Caki2 (cell line): ENCODE measurements around the gene ATAD3B. TPM values are rescaled to one million over a fixed set of nuclear protein-coding genes. Genes with fewer than 3 reads are reported as not detected.
"Not testable (repeated sequence)": the region's sequence is repeated elsewhere in the genome, so short reads cannot be mapped to it uniquely, and the experiment has no call there.

Experiments
- DNase-seq: peaks from one replicate; pipeline ENCODE4 v3.0.0-alpha.2; 2015; ENCODE audit warnings: low read depth
- in situ Hi-C: cut with HindIII; loops from 2 replicates; pipeline ENCODE4 v1.10.0; 2016; ENCODE audit warnings: low sequenced_read_pairs, low pct_unique_long_range_greater_than_20kb, mixed read lengths
- total RNA-seq: library from RNA; depleted of rRNA; stranded (reverse); fragments of >200 nt; shearing (Covaris generic); gene quantifications from 2 replicates; pipeline ENCODE4 v1.2.3, GENCODE V29; 2014; ENCODE audit warnings: low replicate concordance

Gene ATAD3B
- total RNA-seq, 1 experiment from 2014 or later, result 22.3 TPM

DNA sequence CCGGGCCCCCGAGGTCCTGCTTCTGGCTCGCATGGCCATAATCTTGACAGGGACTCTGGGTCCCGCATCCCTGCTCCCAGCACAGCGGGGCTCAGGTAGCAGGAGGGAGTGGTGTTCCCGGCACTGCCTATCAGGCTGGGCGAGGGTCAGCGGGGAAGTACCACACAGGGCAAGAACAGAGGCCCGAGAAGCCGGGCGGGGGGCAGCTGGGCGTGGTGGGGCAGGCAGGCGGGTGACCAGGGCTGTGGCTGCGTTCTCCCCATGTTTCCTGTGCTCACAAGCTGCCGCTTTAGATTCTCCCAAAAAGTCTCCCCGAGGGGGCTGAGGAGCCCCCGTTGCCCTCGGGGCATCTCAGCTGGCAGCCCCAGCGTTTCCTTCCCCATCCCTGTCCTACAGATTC, 18.3 kb downstream of the ATAD3B start:
- DNase-seq, result no peak
- in situ Hi-C loops, result no loop called here

DNA sequence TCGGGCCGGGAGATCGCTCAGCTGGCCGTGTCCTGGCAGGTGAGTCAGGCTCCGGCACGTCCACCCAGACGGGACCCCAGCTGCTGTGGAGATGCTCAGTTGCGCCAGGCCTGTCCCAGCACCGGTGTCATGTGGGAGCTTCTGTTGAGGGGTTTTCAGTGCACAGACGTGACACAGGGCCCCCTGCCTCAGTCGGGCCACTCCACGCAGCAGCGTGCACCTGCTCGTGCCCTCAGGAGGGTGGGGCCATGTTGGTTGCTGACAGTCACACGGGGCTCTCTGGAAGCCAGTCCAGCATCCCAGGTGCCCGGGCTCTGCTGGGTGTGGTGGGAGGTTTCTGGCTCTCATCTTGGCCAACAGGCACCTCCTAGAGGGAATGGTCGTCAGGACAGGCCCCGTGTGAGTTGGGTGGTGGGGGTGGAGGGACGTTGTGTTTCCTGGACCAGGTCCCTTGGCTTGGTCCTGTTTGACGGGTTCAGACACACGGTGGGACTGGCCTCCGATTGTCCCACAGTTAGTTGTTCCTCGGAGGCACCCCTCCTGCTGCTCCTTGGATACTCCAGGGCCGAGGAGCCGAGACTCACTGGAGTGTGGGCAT, 19.2 kb downstream of the ATAD3B start:
- no peak for DNase-seq
- in situ Hi-C loops, result no loop called here

GRCh38 chr1:1491601-1492000, 20.0 kb downstream of the ATAD3B start:
- in situ Hi-C loops, result no loop called here

GRCh38 chr1:1494311-1494710, 22.7 kb downstream of the ATAD3B start:
- in situ Hi-C loops, DNase-seq: not testable (repeated sequence)

More at GRCh38 chr1:1491601-1492000, 20.0 kb downstream of the ATAD3B start:
- DNase-seq, result no peak

- DNase-seq, in situ Hi-C loops: not testable (repeated sequence)
Measured at GRCh38 chr1:1495461-1495975, 24.0 kb downstream of the ATAD3B start.

GRCh38 chr1:1504777-1505365, 33.3 kb downstream of the ATAD3B start:
- in situ Hi-C loops, result not testable (repeated sequence)
- DNase-seq, result peak; percentile 87

GRCh38 chr1:1505366-1505798, 33.8 kb downstream of the ATAD3B start:
- in situ Hi-C loops, result not testable (repeated sequence)
- peak; percentile 19 for DNase-seq

- DNase-seq, in situ Hi-C loops: not testable (repeated sequence)
Measured at GRCh38 chr1:1505801-1506200, 34.2 kb downstream of the ATAD3B start.

DNA sequence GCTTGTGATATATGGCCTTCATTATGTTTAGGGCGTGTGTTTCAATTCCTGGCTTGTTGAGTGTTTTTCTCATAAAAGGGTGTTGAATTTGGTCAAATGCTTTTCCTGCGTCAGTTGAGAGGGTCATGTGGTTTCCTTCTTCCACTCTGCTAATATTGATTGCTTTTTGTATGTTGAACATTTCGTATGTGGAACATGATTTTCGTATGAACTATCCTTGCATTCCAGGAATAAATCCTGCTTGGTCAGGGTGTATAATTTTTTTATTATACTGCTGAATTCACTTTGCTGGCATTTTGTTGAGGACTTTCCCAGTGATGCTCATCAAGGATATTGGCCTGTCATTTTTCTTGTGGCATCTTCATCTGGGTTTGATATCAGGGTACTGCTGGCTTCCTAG, 35.7 kb downstream of the ATAD3B start:
- in situ Hi-C loops, result no loop called here
- DNase-seq, result no peak

DNA sequence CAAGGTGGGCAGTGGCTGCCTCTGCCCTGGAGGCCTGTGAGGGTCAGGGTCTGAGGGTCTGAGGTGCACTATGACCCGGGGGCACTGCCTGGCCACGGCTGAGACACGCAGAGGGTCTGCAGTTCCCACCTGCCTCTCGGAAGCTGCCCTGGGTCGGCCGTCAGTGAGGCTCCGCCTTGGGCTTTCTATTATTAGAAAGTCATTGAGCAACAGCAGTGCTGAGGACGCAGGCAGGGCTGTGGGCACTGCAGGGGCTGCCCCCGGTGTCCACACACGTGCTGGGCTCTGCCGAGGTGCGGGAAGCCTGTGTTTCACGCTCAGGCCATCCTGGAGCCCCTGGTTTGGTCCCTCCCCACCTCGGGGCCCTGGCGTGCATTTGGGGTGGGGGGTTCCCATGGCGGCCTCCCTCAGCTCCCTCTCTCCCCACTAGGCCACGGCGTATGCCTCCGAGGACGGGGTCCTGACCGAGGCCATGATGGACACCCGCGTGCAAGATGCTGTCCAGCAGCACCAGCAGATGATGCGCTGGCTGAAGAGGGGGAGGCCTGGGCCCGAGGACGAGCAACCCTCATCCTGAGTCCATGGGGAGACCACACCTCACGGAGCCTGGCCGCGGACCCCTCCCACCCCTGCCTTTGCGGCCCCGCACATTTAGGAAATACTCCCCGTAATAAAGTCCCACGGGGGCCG, 37.4 kb downstream of the ATAD3B start:
- DNase-seq, in situ Hi-C loops: not testable (repeated sequence)

DNA sequence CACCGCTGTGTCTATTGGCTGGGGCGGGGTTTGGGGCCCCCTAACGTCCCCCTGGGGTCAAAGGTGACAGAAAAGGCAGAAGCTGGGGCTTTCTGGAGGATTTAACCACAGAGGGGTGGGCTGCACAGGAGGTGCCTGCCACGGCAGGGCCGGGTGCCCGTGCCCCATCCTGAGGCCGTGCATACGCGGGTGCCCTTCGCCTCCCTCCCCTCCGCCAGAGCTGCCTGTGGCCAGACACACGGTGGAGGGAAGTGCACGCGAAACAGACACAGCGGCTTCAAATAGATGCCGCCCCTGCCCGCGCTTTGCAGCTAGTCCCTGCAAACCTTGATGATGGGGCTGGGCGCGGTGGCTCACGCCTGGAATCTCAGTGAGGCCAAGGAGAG, 37.9 kb downstream of the ATAD3B start:
- in situ Hi-C loops, DNase-seq: not testable (repeated sequence)

DNA sequence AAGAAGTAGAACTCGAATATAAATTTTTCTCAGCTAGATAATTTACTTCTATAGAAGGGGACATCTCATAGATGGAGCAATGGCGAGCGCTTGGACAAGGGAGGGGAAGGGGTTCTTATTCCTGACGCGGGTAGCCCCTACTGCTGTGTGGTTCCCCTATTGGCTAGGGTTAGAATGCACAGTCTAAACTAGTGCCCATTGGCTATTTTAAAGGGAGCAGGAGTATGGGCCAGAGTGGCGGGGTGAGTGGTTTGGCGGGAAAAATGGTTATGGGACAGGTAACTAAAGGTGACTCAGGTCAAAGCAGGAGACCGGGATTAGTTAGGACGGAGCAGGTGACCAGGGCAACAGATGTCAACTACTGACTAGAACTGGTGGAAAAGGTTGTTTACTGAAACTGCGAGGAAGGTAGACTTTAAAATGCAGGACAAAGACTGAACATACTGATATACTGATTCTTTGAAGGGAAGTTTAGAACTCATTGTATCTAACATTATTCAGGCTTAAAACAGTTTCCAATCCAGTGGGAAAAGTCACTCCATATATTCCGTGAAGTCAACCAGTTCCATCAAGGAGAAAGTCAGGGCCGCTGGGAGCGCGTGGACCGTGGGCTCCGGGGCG, 39.5 kb downstream of the ATAD3B start:
- in situ Hi-C loops, result no loop called here
- peak; percentile 35 for DNase-seq

DNA sequence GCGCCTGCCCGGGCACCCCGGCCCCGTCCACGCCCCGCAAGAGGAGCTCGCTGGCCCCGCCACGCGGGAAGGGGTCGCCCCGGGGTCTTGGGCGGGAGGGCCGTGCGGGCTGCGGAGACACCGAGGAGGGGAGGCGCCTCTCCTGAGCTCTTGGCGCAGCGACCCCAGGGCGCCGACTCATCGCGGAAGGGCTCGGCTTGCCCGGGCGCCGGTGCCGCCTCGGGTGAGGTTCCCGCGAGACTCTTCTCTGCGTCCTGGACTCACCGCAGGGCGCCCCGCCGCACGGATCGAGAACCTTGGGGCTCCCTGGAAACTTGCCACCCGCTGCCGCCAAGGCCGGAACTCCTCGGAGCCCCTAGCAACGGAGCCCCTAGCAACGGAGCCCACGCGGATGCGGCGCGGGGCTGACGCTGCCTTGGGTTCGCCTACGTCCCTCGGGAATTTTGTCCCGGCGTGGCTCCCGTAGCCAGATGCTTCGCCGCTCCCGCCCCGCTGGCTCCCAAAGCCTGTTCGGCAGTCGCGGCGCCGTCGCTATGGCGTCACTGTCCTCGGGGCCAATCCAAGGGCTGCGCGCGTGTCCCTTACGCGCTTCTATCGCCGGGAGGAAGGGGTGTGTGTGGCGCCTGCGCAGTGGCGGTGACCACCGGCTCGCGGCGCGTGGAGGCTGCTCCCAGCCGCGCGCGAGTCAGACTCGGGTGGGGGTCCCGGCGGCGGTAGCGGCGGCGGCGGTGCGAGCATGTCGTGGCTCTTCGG, 40.1 kb downstream of the ATAD3B start, which contains the start of gene ATAD3A:
ATAD3A (plus strand) TSS at position 630 of the 753 bp plus-strand sequence; CDS start at position 737, 107 bp downstream.
- in situ Hi-C loops, result no loop called here
- DNase-seq, result peak; percentile 93

DNA sequence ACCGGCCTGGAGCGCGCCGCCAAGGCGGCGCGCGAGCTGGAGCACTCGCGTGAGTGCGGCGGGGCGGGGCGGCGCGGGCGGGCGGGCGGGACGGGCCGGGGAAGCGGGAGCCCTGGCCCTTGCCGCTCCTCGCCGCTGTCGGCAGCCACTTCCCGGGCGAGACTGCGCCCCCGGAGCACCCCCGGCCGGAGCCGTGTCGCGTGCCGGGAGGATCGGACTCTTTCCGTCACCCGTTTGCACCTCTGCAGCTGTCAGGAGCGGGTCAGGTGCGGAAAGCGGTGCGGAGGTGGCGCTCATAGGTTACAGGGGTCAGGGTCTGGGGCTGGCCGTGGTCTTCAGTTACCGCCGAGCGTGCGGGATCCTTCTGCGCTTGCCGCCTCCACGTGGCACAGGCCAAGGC, 40.9 kb downstream of the ATAD3B start:
- DNase-seq, in situ Hi-C loops: not testable (repeated sequence)

- DNase-seq, in situ Hi-C loops: not testable (repeated sequence)
Measured at GRCh38 chr1:1513675-1514074, 42.1 kb downstream of the ATAD3B start.

- in situ Hi-C loops, DNase-seq: not testable (repeated sequence)
Measured at GRCh38 chr1:1514376-1514775, 42.8 kb downstream of the ATAD3B start.

DNA sequence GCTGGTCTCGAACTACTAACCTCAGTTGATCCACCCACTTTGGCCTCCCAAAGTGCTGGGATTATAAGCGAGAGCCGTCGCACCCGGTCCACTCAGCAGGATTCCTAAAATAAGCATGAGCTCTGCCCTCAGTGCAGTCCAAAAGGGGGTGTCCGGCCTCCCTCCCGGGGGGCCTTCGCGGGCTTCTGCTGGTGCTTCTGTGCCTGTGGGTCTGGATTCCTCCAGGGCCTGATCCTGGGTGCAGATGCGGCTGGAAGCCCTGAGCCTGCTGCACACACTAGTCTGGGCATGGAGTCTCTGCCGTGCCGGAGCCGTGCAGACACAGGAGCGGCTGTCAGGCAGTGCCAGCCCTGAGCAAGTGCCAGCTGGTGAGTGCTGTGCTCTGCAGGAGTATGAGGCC, 45.4 kb downstream of the ATAD3B start:
- in situ Hi-C loops, DNase-seq: not testable (repeated sequence)
